OCI-LY3 (cell line): ENCODE results near the gene STUB1.

Source experiments
- EZH2phosphoT487 ChIP-seq: fragments of 200-600 bp; shearing (Covaris generic); IDR thresholded peaks from 2 replicates; pipeline ENCODE4 v1.6.1; 2018; ENCODE audit warnings: antibody characterized with exemption, mixed run types, low read depth
- TF ChIP-seq, protein P1 (sequence below): fragments of 200-600, 300-600 bp; sonication (generic); IDR thresholded peaks from 2 replicates; pipeline ENCODE4 v1.5.1; 2014; ENCODE audit warnings: antibody characterized with exemption, low read length, low read depth

DNA sequence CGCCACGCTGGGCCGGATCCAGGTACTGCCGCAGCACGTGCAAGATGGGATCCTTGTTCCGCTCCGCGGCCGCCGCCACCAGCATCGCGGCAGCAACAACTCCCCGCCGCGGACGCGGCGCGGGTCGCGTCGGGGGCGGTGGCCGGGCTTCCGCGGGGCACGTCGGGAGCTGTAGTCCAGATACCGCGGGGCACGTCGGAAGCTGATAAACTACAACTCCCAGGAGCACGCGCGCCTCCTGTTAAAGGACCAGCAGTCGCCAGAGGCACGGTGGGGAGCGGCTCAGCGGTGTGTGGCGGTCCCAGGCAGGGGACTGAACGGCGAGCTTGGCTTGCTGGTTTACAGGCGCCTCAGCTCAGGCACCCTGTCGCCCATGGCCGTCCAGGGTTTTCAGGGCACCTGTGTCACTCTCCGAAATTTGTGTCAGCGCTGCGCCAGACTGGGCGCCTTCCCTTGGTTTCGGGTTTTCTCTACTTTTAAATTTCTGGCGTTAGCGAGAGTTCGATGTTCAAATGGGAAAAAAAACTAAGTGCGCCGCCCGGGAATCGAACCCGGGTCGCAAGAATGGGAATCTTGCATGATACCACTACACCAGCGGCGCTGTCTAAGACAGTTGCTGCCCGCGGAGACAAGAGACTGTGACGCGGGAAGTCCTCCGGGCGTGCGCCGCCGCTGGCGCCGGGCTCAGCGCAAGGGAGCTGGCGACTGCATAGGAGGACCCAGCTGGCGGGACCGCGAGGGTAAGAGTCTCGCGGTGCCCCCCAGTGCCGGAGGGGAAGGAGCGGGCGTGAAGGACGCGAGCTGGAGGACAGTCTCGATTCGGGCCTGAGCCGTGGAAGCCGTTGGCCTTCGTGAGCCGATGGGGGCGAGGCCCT, 43.8 kb upstream of the STUB1 start, which contains the start of gene METTL26:
- TF ChIP-seq, protein P1, sequence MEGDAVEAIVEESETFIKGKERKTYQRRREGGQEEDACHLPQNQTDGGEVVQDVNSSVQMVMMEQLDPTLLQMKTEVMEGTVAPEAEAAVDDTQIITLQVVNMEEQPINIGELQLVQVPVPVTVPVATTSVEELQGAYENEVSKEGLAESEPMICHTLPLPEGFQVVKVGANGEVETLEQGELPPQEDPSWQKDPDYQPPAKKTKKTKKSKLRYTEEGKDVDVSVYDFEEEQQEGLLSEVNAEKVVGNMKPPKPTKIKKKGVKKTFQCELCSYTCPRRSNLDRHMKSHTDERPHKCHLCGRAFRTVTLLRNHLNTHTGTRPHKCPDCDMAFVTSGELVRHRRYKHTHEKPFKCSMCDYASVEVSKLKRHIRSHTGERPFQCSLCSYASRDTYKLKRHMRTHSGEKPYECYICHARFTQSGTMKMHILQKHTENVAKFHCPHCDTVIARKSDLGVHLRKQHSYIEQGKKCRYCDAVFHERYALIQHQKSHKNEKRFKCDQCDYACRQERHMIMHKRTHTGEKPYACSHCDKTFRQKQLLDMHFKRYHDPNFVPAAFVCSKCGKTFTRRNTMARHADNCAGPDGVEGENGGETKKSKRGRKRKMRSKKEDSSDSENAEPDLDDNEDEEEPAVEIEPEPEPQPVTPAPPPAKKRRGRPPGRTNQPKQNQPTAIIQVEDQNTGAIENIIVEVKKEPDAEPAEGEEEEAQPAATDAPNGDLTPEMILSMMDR, result no peak
- TF ChIP-seq EZH2phosphoT487, result no peak
